B cell (primary cell): ENCODE data around the gene CLCNKA. TPM values are rescaled to one million over a fixed set of nuclear protein-coding genes. Genes with fewer than 3 reads are reported as not detected.
"Not testable (repeated sequence)": the region's sequence is repeated elsewhere in the genome, so short reads cannot be mapped to it uniquely, and the experiment has no call there.

Source experiments
- ATAC-seq: fragments of 200-7000 bp; cut with Tn5 transposase; one replicate; pipeline ENCODE4 v1.10.0; 2021; ENCODE audit warnings: low read depth, mild to moderate bottlenecking, moderate number of reproducible peaks, moderate library complexity
- CTCF ChIA-PET: fragments of 350-600 bp; sonication (Branson Sonifier 250); formaldehyde crosslinking; loops from one replicate; lab custom pipeline; 2021; ENCODE audit warnings: antibody characterized with exemption, inconsistent platforms; lab: Charles Lee
- POLR2A ChIA-PET: fragments of 350-600 bp; sonication (Branson Sonifier 250); formaldehyde crosslinking; loops from one replicate; lab custom pipeline; 2021; ENCODE audit warnings: antibody characterized with exemption; lab: Charles Lee
- DNase-seq: peaks from one replicate; pipeline ENCODE4 v3.0.0; 2013
- H2AFZ ChIP-seq: 2 replicates; pipeline ENCODE4 v1.6.1; 2012; ENCODE audit warnings: mild to moderate bottlenecking, low read depth, low read length; ENCODE audit not compliant: insufficient read depth, poor library complexity, severe bottlenecking
- H3K27ac ChIP-seq, 2 donors: 1 replicate in 1 of 2; 2 replicates in 1 of 2; pipeline ENCODE4 v1.5.1; 2012 to 2013; ENCODE audit warnings: low read length in 2 of 2, mild to moderate bottlenecking in 2 of 2, moderate library complexity in 1 of 2
- H3K27me3 ChIP-seq, 4 experiments: fragments of 200-600 bp in 1 of 4; sonication (generic) in 1 of 4; replicated peaks in 1 of 4; 1 replicate in 2 of 4; 2 replicates in 2 of 4; pipeline versions ENCODE4 v1.6.1 to v1.7.0; 2013 to 2016; ENCODE audit warnings: low read length in 3 of 4, mild to moderate bottlenecking in 2 of 4, mixed read lengths in 1 of 4, moderate library complexity in 1 of 4; ENCODE audit not compliant: insufficient read depth in 4 of 4, control insufficient read depth in 3 of 4; ENCODE audit errors: control extremely low read depth in 1 of 4
- H3K36me3 ChIP-seq, 2 experiments: replicated peaks in 1 of 2; 1 replicate in 1 of 2; 2 replicates in 1 of 2; pipeline versions ENCODE4 v1.6.1 to v1.7.1; 2013; ENCODE audit warnings: low read length in 1 of 2; ENCODE audit not compliant: insufficient read depth in 2 of 2, control insufficient read depth in 1 of 2; ENCODE audit errors: control extremely low read depth in 1 of 2, extremely low read depth in 1 of 2
- H3K4me1 ChIP-seq, 2 donors: fragments of 200-600 bp in 1 of 2; sonication (generic) in 1 of 2; 1 replicate in 1 of 2; 2 replicates in 1 of 2; pipeline versions ENCODE4 v1.5.1 to v1.6.1; 2013 to 2017; ENCODE audit warnings: low read length in 2 of 2; ENCODE audit not compliant: control insufficient read depth in 2 of 2, insufficient read depth in 2 of 2
- H3K4me2 ChIP-seq: replicated peaks from 2 replicates; pipeline ENCODE3; 2012; ENCODE audit warnings: mild to moderate bottlenecking, low read depth, low read length; ENCODE audit not compliant: poor library complexity, severe bottlenecking
- H3K4me3 ChIP-seq, 5 experiments: fragments of 200-600 bp in 1 of 5; sonication (generic) in 1 of 5; 1 replicate in 3 of 5; 2 replicates in 2 of 5; pipeline versions ENCODE4 v1.5.1 to v1.7.0; 2011 to 2016; ENCODE audit warnings: low read length in 4 of 5, mild to moderate bottlenecking in 4 of 5, low read depth in 2 of 5, control low read depth in 1 of 5, moderate library complexity in 1 of 5; ENCODE audit not compliant: insufficient read depth in 1 of 5; ENCODE audit errors: control extremely low read depth in 1 of 5, extremely low read depth in 1 of 5
- H3K79me2 ChIP-seq: fragments of 200-600 bp; sonication (generic); one replicate; pipeline ENCODE4 v1.6.0; 2016; ENCODE audit warnings: low read length; ENCODE audit not compliant: control insufficient read depth, insufficient read depth
- H3K9ac ChIP-seq: fragments of 200-600 bp; sonication (generic); 2 replicates; pipeline ENCODE4 v1.6.1; 2017; ENCODE audit warnings: mild to moderate bottlenecking, low read length, moderate library complexity
- H3K9me3 ChIP-seq, 3 donors: one replicate each; pipeline versions ENCODE4 v1.6.1 to v1.7.1; 2013; ENCODE audit warnings: low read length in 2 of 3; ENCODE audit not compliant: control insufficient read depth in 2 of 3, insufficient read depth in 1 of 3; ENCODE audit errors: control extremely low read depth in 1 of 3
- H4K20me1 ChIP-seq: 2 replicates; pipeline ENCODE4 v1.6.0; 2012; ENCODE audit warnings: mild to moderate bottlenecking, low read length; ENCODE audit not compliant: insufficient read depth, control insufficient read depth, poor library complexity, severe bottlenecking
- H3K27ac Mint-ChIP-seq: one replicate; pipeline ENCODE4 v1.8.0; 2021; ENCODE audit warnings: mixed read lengths
- H3K27me3 Mint-ChIP-seq: one replicate; pipeline ENCODE4 v1.8.0; 2021; ENCODE audit warnings: mixed read lengths
- H3K4me1 Mint-ChIP-seq: one replicate; pipeline ENCODE4 v1.8.0; 2021; ENCODE audit warnings: mixed read lengths
- H3K4me3 Mint-ChIP-seq: one replicate; pipeline ENCODE4 v1.8.0; 2021; ENCODE audit warnings: mixed read lengths
- H3K9me3 Mint-ChIP-seq: one replicate; pipeline ENCODE4 v1.8.0; 2022; ENCODE audit warnings: mixed read lengths; ENCODE audit not compliant: insufficient read depth
- EZH2 ChIP-seq: IDR thresholded peaks from 2 replicates; pipeline ENCODE4 v1.6.1; 2012; ENCODE audit warnings: borderline replicate concordance, low read depth, mild to moderate bottlenecking, moderate library complexity, low read length; ENCODE audit not compliant: insufficient read depth, poor library complexity, severe bottlenecking
- WGBS: methylation state at CpG from one replicate; pipeline ENCODE4 v1.1.5; 2013; ENCODE audit warnings: missing lambda C conversion rate; ENCODE audit not compliant: insufficient coverage; 5-methylcytosine and 5-hydroxymethylcytosine counted together
- intact Hi-C: fragments of 100-400 bp; cut with micrococcal nuclease; formaldehyde crosslinking; loops from one replicate; pipeline ENCODE4 v1.10.0; 2022
- polyA plus RNA-seq: library from polyadenylated mRNA; depleted of rRNA; stranded (reverse); fragments of >200 nt; gene quantifications from 2 replicates; pipeline ENCODE4 v1.2.3, GENCODE V29; 2012
- total RNA-seq, 2 donors: library from RNA; stranded (reverse); fragments of 120-200 nt in 1 of 2; gene quantifications; 1 replicate in 1 of 2; 2 replicates in 1 of 2; pipeline versions ENCODE4 v1.2.3 to v1.2.4, GENCODE V29; 2013 to 2022
- TF ChIP-seq, protein P1 (sequence below): fragments of 200-600 bp; IDR thresholded peaks from one replicate; pipeline ENCODE4 v1.8.0; 2022; ENCODE audit warnings: antibody characterized with exemption, mild to moderate bottlenecking

Gene CLCNKA
- total and polyA plus RNA-seq, 2 donors (not counting 1 experiment from before 2014, with no cell fraction given), result 0.03 TPM; not detected in 1

DNA sequence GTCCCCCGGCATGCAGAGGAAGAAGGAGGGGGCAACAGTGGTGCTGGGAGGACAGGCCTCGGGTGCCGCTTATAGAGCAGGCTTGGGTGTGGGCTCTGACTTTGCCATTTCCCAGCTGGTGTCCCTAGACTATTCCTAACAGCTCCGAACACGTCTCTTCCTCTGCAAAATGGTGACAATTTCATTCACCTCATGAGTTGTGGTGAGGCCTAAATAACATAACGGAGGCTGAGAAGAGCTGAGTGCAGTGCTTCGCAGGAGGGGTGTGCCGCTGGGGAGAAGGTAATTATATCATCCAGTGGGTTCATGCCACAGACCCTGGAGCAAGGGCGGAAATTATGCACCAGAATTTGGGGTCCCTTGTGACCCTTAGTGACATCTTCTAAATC, 40.8 kb downstream of the CLCNKA start:
- H3K4me3 Mint-ChIP-seq, DNase-seq, intact Hi-C loops, H3K4me2 ChIP-seq, CTCF ChIA-PET, H3K9me3 ChIP-seq, H3K4me1 Mint-ChIP-seq, H4K20me1 ChIP-seq, ATAC-seq, POLR2A ChIA-PET, H3K4me1 ChIP-seq, H3K9me3 Mint-ChIP-seq, H3K27me3 ChIP-seq, H3K4me3 ChIP-seq, H3K27ac ChIP-seq, H2AFZ ChIP-seq, H3K36me3 ChIP-seq, H3K27ac Mint-ChIP-seq, H3K79me2 ChIP-seq, H3K9ac ChIP-seq: not testable (repeated sequence)
- 92% methylated on average over 6 of the region's 9 CpGs for WGBS
- peaks cover 33% of the 10 kb centered on the region for H3K27me3 Mint-ChIP-seq

DNA sequence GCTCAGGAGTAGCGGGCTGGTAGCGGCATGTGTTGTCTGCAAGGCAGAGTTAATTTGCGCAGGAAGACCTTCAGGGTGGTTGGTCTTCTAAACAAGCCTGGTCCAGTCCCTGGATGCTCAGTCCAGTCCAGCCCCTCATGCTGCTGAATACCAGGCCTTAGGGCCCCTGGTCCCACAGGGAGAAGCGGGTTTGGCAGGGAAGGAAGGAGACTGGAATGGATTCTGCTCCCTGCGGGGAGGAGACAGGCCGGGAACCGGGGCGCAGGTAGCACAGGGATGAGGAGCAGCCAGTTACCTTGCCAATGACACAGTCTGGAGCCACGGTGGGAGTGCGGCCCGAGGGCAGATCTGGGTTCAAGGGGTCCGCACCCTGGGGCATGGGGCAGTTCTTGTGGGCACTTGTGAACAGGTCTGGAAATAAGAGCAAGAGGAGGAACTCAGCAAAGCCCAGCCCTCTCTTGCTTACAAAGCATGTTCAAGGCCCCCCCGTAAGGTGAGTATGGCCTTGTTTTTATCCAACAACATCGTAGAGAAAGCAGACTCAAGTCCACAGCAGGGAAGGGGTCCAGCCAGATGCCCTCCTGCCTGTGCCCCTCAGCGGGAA, 41.5 kb downstream of the CLCNKA start:
- no peak overlapping the region for H2AFZ ChIP-seq
- H3K27ac ChIP-seq, result no peak overlapping the region
- no peaks in the 10 kb centered on the region for H3K36me3 ChIP-seq
- H3K4me3 Mint-ChIP-seq, result no peak overlapping the region
- no peaks in the 10 kb centered on the region for H3K9me3 Mint-ChIP-seq
- intact Hi-C loops, result no loop called here
- H3K4me3 ChIP-seq, result no peak overlapping the region
- H3K9me3 ChIP-seq, result no peaks in the 10 kb centered on the region
- H3K27me3 ChIP-seq, result peaks cover 0 to 6% (median 0%) of the 10 kb centered on the region in 4 experiments
- no peak for TF ChIP-seq EZH2
- TF ChIP-seq, protein P1, sequence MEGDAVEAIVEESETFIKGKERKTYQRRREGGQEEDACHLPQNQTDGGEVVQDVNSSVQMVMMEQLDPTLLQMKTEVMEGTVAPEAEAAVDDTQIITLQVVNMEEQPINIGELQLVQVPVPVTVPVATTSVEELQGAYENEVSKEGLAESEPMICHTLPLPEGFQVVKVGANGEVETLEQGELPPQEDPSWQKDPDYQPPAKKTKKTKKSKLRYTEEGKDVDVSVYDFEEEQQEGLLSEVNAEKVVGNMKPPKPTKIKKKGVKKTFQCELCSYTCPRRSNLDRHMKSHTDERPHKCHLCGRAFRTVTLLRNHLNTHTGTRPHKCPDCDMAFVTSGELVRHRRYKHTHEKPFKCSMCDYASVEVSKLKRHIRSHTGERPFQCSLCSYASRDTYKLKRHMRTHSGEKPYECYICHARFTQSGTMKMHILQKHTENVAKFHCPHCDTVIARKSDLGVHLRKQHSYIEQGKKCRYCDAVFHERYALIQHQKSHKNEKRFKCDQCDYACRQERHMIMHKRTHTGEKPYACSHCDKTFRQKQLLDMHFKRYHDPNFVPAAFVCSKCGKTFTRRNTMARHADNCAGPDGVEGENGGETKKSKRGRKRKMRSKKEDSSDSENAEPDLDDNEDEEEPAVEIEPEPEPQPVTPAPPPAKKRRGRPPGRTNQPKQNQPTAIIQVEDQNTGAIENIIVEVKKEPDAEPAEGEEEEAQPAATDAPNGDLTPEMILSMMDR, result no peak
- H3K27ac Mint-ChIP-seq, result no peak overlapping the region
- POLR2A ChIA-PET, result no interaction called here
- no peaks in the 10 kb centered on the region for H3K4me1 Mint-ChIP-seq
- H3K9ac ChIP-seq, result no peak overlapping the region
- CTCF ChIA-PET, result no interaction called here
- DNase-seq (no peak), ATAC-seq (no peak)
- H4K20me1 ChIP-seq, result no peaks in the 10 kb centered on the region
- no peaks in the 10 kb centered on the region for H3K4me1 ChIP-seq
- H3K4me2 ChIP-seq, result no peak overlapping the region
- H3K79me2 ChIP-seq, result no peaks in the 10 kb centered on the region
- 95% methylated on average over 14 of the region's 15 CpGs for WGBS
- H3K27me3 Mint-ChIP-seq, result peaks cover 34% of the 10 kb centered on the region
